HG02970 (cell line): ENCODE results near the gene ZNF804B.

Source experiments
- ATAC-seq: cut with Tn5 transposase; IDR thresholded peaks from one replicate; pipeline ENCODE4 v1.9.1; 2021; ENCODE audit warnings: mild to moderate bottlenecking, moderate library complexity, moderate number of reproducible peaks; ENCODE audit not compliant: unreplicated experiment, low FRiP score

Gene ZNF804B

GRCh38 chr7:88759230-88760135 is at the start of gene ZNF804B:
ZNF804B (plus strand) TSS chr7:88759700; CDS start chr7:88759977, 277 bp downstream.
- ATAC-seq, result no peak

- no peak for ATAC-seq
These were observed 23.6 kb upstream of the ZNF804B start for GRCh38 chr7:88735920-88736319.

GRCh38 chr7:88737632-88738031 is 21.9 kb upstream of the ZNF804B start:
- no peak for ATAC-seq

GRCh38 chr7:88746126-88746525 is 13.4 kb upstream of the ZNF804B start:
- ATAC-seq, result no peak

- no peak for ATAC-seq
These were observed 2.7 kb upstream of the ZNF804B start for GRCh38 chr7:88756802-88757201.

- no peak for ATAC-seq
These were observed 2.1 kb upstream of the ZNF804B start for GRCh38 chr7:88757371-88757770.

- ATAC-seq, result no peak
These were observed 895 bp upstream of the ZNF804B start for GRCh38 chr7:88758381-88759229.

- no peak for ATAC-seq
These were observed 626 bp downstream of the ZNF804B start for GRCh38 chr7:88760136-88760515.

- ATAC-seq, result no peak
These were observed 2.3 kb downstream of the ZNF804B start for GRCh38 chr7:88761779-88762178.

- ATAC-seq, result no peak
These were observed 11.9 kb downstream of the ZNF804B start for GRCh38 chr7:88771417-88771816.

- no peak for ATAC-seq
These were observed 13.3 kb downstream of the ZNF804B start for GRCh38 chr7:88772776-88773175.

GRCh38 chr7:88775838-88776237 is 16.3 kb downstream of the ZNF804B start:
- ATAC-seq, result no peak

GRCh38 chr7:88787777-88788176 is 28.3 kb downstream of the ZNF804B start:
- no peak for ATAC-seq

- no peak for ATAC-seq
These were observed 30.1 kb downstream of the ZNF804B start for GRCh38 chr7:88789480-88790064.

- ATAC-seq, result no peak
These were observed 32.4 kb downstream of the ZNF804B start for GRCh38 chr7:88791891-88792290.

GRCh38 chr7:88792361-88792760 is 32.9 kb downstream of the ZNF804B start:
- no peak for ATAC-seq

- no peak for ATAC-seq
These were observed 36.1 kb downstream of the ZNF804B start, which contains the start of gene TEX47 for GRCh38 chr7:88795553-88795952. TEX47 (minus strand) TSS chr7:88795737; CDS start chr7:88794942, 795 bp downstream.

GRCh38 chr7:88801046-88801445 is 41.5 kb downstream of the ZNF804B start:
- no peak for ATAC-seq

GRCh38 chr7:88806280-88807037 is 47.0 kb downstream of the ZNF804B start:
- ATAC-seq, result no peak

GRCh38 chr7:88818552-88818951 is 59.1 kb downstream of the ZNF804B start:
- no peak for ATAC-seq
